ENCODE data around the gene FAM200A.
"Not testable (repeated sequence)": the region's sequence is repeated elsewhere in the genome, so short reads cannot be mapped to it uniquely, and the experiment has no call there.

Gene FAM200A

DNA sequence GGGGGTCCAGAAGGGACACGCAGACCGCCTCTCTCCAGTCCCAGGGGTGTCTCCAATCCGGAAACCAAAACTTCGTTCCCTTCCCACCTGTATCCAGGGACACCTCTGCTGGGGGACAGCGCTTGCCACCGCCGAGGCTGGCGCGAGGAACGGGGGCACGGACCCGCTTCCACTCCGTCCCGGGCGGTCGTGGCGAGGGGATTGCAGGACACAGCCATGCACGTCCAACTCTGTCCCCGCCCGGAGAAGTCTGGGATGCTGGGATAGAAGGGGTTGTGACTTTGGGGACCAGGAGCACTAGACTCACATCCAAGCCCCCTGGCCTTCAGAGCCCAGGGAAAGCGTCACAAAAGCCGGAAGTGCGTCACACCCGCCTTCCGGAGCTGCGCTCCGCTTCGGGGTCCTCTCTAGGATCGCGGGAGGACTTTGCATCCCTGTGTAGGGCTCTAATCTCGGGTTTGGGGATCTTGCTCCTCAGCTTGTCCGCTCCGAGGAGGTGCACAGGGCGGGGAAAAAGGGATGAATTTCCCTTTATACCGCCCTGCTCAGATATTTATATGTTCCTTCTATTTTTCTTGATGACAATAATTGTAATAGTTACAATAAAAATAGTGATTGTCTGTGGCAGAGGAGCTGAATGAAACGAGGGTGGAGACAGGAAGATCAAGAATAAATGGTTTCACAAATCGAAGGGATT is at the start of gene FAM200A:
FAM200A (minus strand) TSS at position 348 of the 697 bp plus-strand sequence. CDS start 3,707 bp downstream, outside the sequence.
- peak; percentile 60 for DNase-seq (ENCODE audit: low read depth)

DNA sequence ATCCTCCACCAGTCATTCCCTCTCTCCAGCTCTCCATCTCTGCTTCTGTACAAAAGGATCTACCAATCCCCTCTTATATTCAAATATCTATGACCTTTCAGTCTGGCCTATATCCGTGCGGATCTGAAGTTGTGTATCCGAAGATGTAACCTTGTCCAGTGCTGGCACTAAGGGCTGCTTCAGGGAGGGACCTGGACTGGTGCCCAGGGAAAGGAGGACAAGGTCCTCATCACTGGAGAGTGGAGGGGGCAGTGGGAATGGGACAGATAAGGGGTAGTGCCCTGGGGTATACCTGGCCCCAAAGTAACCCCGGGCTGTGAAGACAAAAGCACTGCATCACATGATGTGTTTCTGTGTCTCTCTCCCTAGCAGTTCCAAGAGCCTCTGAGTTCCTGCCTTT is 47.9 kb upstream of the FAM200A start:
- DNase-seq (ENCODE audit: low read depth) = no peak

DNA sequence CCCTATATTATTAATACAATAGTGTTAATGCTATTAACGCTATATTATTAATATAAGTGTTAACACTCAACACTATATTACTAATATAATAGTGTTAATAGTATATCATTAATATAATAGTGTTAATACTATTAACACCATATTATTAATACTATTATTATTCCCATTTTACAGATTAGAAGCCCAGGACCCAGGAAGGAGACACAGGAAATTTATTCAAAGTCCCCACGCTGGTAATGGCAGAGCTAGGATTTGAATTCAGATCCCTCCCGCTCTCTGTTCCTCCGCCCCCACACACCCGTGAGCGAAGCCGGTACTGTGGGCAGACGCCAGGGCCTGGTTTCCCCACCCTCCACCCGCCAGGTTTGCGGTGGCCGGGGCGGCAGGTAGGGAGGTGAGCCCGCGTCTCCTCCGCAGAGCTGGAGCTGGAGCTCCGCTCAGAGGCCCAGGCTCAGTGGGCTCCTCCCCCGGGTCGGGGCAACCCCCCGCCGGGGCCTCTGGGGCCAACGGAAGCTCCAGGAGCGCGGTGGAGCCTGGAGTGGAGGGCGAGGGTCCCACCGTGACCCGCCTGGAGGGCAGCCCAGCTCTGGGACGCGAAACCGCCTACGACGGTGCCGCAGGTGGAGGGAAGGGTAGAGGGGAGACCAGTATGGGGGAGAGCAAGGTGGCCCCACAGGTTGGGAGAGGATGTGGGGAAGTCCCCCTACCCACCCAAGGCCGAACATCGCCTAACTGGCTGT is 46.0 kb upstream of the FAM200A start, which contains the start of gene TMEM225B:
TMEM225B (plus strand) TSS at position 506 of the 740 bp plus-strand sequence. CDS start 6,122 bp downstream, outside the sequence.
- no peak for DNase-seq (ENCODE audit: low read depth)

DNA sequence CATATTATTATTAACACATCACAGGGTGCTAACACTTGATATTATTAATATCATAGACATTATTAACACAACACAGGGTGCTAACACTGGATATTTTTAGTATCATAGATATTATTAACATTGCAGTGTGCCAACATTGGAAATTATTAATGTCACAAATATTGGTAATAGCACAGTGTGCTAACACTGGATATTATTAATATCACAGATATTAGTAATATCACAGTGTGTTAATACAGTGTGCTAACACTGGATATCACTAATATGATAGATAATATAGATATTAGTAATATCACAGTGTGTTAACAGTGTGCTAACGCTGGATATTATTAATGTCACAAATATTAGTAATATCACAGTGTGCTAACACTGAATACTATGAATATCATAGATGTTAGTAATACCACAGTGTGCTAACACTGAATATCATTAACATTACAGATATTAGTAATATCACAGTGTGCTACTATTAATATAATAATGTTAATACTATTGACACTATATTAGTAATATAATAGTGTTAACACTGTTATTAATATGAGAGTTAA is 44.6 kb upstream of the FAM200A start:
- DNase-seq (ENCODE audit: low read depth) = no peak

DNA sequence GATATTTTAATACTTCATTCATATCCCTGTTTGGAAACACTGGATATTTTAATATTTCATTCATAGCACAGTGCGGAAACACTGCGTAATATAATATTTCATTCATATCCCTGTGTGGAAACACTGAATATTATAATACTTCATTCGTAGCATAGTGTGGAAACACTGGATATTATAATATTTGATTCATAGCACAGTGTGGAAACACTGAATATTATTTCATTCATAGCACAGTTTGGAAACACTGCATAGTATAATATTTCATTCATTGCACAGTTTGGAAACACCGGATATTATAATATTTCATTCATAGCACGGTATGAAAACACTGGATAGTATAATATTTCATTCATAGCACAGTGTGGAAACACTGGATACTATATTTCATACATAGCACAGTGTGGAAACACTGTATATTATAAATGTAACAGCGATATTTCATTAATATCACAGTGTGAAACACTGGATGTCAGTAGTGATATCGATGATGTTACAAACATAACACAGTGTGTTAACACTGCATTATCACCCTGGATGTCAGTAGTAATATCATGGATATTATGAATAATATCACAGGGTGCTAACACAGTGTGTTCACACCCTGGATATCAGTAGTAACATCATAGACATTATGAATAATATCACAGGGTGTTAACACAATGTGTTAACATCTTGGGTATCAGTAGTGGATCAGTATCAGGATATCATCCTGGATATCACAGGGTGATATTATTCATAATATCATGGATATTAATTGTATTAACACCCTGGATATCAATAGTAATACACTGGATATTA is 43.2 kb upstream of the FAM200A start:
- no peak for DNase-seq (ENCODE audit: low read depth)

DNA sequence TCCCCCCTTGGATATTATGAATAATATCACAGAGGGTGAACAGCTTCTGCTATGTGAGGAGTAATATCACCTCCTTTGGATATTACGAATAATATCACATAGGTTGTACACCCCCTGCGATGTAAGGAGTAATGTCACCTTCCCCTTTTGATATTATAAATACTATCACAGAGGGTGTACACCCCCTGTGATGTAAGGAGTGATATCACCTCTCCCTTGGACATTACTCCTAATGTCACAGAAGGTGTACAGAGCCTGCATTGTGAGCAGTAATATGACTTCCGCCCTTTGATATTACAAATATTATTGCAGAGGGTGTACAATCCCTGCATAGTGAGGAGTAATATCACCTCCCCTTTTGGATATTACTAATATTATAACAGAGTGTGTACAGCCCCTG is 37.0 kb upstream of the FAM200A start:
- DNase-seq (ENCODE audit: low read depth) = no peak

DNA sequence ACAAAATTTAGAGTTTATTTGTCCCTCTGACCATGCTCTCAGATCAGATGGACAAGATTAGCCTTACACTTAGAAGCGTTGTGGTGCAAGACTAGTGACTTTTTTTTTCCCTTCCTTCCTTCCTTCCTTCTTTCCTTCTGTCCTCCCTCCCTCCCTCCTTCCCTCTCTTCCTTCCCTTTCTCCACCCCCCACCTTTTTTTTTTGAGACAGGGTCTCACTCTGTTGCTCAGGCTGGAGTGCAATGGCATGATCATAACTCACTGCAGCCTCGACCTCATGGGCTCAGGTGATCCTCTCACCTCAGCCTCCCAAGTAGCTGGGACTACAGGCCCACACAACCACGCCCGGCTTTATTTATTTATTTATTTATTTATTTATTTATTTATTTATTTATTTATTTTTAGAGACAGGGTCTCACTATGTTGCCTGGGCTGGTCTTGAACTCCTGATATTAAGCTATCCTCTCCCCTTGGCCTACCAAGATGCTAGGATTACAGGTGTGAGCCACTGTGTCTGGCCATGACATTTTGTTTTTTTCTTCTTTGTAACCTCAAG is 28.9 kb upstream of the FAM200A start:
- not testable (repeated sequence) for DNase-seq (ENCODE audit: low read depth)

DNA sequence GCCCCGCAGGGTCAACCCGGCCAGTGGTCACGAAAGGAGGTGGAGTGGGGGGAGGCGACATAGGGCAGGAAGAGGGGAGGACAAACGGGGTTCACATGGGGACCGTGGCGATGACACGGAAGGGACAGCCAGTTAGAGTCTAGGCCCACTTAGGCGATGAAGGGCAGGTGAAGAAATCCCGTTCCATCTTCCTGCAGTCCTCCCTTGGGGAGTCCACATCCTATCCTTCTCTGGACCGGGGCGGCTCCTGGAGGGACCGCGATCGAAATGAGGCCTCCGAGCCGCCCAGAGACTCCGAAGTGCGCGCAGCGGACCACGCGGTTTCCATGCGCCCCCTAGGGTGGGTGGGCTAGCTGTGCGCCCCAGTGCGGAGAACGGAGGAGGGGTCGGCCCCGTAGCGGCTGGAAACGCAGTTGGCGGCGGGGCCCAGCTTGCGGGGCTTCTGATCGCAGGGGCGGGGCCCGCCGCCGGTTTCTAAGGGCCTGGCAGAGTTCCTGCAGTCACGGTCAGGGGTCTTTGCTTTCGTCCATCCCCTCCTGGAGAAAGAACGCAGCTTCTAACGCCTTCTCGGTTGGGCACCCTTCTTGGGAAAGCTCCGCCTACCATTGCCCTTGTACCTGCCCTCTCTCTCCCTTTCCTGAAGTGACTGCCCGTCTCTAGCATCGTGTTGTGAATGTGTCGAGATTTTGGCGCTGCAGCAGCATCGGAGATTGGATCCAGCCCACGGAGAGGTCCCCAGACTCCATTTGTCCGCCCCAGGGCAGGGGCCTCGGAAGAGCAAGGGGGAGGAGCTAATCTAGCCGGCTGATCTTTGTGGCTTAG is 28.3 kb upstream of the FAM200A start:
- no peak for DNase-seq (ENCODE audit: low read depth)

DNA sequence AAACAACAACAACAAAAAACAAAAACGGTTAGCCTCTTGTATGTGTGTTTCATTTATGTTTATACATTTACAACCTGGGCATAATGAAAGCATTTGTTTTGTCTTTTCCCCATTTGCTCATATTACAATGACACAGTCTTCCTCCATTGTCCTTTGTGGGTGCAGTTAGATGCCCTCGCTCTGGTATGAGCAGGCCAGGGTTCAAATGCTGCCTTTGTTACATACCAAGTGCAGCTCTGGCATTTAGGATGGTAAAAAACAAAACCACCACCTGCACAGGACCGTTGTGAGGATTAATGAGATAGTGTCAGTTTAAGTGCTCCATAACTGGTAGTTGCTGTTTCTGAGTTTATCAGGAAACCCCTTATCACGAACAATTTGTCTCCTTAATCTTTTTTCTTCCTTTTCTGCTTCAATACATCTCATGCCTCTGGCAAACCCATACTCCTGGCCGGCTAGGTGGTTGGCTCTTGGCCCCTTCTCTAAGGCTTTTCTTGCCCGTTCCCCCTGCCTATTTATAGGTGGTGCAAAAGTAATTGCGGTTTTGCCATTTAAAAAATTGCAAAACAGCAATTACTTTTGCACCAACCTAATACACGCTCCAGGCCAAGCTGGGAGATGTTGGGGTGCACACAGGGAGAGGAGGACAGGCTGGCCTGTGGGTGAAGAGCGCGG is 27.5 kb upstream of the FAM200A start:
- DNase-seq (ENCODE audit: low read depth) = no peak

DNA sequence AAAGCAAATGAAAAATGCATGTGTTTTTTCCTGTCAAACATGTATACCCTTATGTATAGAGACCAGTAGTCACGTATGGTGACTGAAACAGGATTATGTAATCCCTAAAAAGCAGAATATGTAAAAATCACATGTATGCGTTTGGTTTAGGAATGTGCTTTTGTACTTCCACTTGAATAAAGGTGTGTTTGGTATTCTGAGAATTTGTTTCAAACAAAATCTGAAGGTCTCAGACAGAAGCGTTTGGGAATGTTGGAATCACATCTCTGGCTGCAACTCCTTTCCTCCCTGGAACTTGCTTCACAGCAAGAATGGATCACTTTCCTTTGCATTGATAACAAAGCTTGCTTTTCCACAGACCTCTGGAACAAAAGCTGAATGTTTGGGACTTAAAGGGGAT is 24.3 kb upstream of the FAM200A start:
- DNase-seq (ENCODE audit: low read depth) = no peak

DNA sequence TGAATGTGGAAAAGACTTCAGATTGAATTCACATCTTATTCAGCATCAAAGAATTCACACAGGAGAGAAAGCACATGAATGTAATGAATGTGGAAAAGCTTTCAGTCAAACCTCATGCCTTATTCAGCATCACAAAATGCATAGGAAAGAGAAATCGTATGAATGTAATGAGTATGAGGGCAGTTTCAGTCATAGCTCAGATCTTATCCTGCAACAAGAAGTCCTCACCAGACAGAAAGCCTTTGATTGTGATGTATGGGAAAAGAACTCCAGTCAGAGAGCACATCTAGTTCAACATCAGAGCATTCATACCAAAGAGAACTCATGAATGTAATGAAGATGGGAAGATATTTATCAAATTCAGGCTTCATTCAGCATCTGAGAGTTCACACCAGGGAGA is 21.3 kb upstream of the FAM200A start:
- no peak for DNase-seq (ENCODE audit: low read depth)

DNA sequence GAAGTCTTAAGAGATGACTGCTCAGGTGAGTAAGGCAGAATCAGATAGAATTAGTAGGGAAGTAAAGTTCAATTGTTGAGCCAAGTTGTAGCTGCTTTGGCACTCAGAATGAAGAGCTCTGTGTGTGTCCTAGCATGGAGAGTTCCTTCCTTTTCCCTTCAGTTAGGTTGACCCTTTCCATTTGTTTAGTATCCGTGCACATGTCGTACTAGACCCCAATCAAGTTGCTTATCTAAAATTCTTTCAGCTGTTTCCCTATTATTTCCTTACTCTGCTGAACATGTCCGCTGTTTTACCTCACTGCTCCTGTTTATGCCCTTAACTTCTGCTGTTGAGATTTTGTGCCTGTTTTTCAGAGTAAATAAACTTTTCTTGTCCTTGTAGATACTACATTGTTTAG is 19.9 kb upstream of the FAM200A start:
- no peak for DNase-seq (ENCODE audit: low read depth)

DNA sequence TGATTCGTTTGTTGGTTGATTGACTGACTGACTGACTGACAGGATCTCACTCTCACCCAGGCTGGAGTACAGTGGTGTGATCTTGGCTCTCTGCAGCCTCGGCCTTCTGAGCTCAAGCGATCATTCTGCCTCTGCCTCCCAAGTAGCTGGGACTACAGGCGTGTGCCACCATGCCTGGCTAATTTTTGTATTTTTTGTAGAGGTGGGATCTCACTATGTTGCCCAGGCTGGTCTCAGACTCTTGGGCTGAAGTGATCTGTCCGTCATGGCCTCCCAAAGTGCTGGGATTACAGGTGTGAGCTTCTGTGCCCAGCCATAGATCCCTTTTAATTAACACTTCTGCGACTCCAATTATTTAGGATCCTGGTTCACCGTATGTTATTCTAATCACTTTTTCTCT is 16.9 kb upstream of the FAM200A start:
- DNase-seq (ENCODE audit: low read depth) = not testable (repeated sequence)

DNA sequence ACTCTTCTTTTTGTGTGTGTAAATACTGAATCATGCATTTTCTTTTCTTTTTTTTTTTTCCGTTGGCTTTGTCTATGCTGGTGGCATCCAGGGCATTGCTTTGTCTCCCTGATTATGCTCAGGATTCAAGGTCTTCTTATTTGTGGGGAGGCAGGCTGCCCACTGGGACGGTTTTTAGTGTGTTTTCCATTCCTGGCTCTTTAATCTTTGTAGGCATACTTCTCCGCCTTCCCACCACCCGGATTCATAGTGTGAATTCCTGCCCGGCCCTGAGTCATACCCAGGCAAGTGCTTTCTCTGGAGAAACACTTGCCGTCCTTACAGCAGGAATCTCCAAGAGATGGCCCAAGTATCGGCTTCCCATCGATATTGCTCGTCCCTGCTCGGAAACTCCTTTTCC is 11.7 kb upstream of the FAM200A start:
- peak; percentile 75 for DNase-seq (ENCODE audit: low read depth)

DNA sequence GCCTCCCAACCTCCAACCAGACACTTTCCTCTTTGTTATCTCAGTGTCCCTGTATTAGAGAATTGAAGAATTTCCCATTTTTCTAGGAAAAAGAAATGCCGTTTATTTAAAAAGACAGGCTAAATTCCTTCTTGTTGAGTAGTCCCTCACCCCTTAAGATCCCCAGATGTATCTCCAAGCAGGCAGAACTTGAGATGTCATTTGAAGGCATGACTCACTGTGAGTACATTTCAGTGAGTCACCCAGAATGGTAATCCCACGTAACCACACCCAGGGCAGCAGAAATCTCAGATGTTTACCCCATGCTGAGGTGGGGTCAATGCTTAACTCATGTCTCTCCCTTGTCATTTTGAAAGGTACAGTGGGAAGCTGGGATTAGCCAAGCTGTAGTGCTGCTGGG is 10.9 kb upstream of the FAM200A start:
- peak; percentile 88 for DNase-seq (ENCODE audit: low read depth)

DNA sequence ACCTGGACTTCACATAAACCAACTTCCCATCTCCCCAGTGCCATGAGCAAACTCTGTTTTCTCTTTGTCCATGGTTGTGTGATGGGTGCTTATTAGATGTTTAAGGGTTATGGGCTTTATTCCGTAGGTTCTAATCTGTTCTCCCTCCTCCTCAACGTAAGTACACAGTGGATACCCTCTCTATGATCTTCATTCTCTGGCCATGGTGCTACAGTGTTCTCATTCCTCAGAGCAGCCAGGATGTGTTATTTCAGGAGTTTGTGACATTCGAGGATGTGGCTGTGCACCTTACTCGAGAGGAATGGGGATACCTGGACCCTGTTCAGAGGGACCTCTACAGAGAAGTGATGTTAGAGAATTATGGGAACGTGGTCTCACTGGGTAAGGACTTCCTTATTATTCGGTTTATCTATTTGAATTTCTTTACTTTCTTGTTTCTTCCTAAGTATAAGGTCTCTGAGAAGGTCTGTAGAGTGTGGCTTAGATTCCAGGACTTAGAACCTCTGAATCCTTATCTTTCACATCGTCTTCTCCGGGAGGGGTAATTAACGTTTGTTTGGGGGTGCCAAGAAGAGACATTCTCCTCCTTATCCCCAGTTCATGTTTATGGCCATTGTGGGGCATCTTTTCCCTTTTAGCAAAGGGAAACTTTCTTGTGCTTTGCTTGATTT is 10.3 kb upstream of the FAM200A start:
- DNase-seq (ENCODE audit: low read depth) = no peak

DNA sequence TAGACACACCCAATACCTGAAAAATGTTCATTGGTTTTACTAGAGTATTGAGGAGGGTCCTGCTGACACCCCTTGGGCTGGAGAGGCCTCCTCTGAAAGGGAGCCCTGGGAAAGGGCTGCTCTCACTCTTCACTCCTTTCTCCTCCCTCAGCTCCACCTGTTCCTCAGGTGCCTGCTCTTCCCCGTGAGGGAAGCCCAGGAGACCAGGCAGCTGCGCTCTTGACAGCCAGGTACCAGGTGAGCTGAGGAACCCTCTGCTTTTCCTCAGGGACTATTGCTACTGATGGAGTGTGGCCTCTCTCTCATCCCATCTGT is 9.8 kb upstream of the FAM200A start:
- no peak for DNase-seq (ENCODE audit: low read depth)

DNA sequence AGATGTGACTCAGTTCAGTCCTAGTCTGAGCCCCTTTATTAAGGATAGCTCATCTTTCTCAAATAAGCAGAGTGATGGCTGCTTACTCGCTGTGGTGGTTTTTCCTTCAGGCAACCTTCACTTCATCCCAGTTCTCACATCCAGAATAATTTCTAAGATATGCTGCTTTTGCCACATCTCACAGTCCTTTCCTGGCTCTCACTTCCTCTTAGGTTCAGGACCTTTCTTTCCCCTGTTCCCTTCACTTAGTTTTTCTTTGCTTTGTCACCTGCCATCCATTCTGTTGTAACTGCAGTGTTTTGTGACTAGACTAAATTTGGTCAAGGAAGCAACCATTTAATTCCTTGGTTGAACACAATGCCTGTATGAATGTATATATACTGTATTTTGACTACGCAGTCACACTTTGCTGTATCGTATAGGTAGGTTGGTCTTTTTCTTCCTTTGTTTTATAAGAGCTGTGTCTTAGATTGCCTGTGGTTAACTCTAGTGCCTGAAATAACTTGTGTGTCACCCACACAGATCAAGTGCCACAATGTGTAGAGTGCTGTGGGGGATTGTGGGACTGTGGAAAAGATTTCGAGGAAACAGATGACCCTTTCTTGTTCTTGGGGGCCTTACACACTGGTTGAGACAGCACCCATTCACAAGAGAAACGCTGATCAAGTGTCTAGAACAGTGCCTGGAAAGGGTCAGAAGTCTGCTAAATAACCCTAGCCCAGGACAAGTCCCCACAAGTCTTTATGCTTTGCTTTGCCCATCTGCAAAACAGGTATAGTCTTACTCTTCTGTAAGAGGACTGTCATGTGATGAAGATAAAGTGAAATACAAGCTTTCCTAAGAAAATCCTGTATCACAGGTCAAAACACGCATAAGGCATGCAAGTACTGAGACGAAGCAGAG is 9.2 kb upstream of the FAM200A start:
- DNase-seq (ENCODE audit: low read depth) = no peak
